IPS-NIHi7 (cell line): ENCODE data around the gene TSPAN9.

ENCODE experiments used
- DNase-seq: peaks from one replicate; pipeline ENCODE4 v3.0.0; 2012; ENCODE audit warnings: mixed read lengths; ENCODE audit errors: extremely low spot score

Gene TSPAN9

DNA sequence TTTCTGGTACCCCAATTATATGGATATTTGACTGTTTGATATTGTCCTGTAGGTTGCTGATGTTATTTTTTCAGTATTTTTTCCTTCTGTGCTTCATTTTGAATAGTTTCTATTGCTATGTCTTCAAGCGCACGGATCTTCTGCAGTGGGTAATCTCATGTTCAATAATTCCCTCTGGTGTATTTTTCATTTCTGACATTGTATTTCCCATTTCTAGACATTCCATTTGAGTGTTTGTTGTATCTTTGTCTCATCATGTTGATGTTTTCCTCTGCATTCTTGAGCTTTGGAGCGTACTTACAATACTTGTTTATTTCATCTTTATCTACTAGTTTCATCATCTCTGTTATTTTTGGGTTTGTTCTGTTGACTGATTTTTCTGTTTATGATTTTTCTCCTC is 22.0 kb downstream of the TSPAN9 start:
- DNase-seq = no peak

DNA sequence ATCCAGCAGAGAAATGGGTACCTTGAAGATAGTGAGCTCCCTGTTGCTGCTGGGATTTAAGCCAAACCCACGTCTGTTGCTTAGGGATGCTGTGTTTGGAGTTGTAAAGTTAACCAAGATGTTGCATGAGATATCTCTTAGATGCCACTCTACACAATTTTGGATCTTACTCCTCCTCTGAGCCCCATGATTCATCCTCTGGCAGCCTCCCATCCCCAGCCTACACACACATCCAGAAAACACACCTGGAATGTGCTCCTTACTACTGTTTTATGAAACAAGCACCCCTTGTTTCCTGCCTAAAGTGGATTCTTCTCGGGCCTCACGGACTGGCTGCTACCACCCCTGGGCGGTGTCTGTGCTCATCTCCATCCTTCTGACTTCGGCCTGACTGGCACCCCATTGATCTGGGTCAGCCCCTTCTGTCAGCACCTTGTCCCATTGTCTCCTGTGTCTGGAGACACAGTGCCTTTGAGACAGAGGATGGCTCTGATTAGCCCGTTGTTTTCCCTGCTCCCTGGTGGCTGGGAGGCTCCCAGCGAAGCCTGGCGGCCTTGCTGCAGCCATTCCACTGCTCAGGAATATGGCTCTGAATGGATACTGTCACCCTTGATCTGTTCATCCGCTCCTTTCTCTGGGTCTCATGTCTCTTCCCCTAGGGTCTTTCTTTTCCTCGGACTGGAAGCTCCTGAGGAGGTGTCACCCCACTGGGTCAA is 24.3 kb downstream of the TSPAN9 start:
- DNase-seq = no peak

DNA sequence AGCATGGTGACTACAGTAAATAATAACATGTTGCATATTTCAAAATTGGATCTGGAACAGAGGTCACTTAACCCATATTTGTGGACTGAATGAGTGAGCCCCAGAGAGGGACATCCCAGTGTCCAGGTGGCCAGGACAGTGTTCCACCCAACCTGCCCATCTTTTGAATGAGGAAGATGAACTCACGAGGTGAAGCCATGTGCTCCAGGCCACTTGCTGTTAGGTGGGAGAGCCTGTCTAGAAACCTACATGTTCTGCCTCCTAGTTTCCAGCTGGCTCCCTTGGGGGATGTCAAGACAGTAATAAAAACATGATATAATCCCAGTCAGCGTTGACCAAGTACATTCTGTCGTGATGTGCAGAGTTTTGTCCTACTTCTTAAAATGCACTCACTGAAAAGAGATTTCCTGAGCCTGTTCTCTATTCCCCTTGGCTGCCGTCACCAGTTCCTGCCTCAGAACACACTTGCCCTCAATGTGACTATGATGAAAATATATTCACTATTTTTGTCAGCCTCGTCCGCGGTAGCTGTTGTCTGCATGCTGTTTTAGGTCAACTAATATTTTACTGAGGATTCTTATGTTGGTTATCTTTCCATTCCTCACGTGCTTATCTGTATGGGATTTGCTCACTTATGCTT is 25.7 kb downstream of the TSPAN9 start:
- DNase-seq = no peak

DNA sequence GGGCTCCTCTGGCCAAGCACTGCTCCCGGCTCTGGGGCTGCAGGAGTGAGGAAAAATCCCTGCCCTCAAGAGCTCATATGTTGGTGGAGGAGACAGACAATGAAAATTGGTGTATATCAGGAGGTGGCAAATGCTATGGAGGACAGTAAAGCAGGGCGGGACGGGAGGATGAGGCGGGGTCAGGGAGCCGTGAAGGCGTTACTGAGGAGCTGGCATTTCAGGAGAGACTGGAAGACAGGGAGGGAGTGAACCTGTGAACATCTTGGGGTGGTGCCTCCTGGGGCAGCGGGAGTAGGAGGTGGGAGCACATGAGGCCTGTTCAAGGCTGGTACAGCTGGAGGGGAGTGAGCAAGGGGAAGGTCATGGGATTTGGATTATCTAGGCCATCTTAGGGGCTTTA is 26.6 kb downstream of the TSPAN9 start:
- DNase-seq = no peak

DNA sequence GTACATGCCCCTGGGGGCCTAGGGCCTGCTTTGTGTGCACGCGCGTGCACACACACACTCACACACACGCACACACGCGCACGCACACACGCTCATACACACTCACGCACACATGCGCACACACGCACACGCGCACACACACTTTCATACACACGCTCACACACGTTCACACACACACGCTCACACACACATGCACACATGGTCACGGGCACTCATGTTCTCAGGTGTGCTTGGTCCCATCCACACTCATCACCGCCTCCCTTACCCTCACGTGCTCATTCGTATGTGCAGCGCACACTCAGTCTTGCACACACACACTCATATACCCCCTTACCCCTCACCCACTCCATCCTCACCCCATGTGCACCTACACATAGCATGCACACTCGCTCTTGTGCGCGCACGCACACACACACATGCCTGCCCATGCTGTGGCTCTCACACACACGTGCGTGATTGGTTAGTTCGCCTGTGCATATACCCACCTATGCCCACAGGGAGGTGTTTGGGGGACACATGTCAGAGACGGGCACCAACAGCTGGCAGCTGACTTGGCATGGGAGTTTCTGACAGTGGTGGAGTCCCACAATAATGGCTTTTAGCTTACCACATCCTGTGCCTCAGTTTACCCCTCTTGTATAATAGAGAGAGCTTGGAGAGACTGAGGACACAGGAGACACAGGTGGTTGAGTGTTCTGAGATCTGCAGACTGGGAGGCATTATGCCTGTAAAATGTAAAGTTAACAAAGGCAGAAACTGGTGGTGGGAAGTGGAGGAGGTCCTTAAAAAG is 28.7 kb downstream of the TSPAN9 start:
- DNase-seq = no peak

DNA sequence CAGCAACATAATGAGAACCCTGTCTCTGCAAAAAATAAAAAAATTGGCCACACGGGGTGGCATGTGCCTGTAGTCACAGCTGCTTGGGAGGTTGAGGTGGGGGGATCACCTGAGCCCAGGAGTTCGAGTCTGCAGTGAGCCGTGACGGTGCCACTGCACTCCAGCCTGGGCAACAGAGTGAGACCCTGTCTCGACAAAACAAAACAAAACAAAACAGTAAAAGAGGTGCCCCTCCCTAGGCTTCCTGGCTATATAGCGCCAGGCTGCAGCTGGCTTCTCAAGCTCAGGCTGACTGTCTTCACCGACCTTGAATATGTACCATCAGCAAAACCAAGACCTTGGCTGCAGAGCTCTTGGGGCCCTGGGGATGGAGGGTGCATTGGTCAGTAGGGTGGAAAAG is 29.4 kb downstream of the TSPAN9 start:
- no peak for DNase-seq

DNA sequence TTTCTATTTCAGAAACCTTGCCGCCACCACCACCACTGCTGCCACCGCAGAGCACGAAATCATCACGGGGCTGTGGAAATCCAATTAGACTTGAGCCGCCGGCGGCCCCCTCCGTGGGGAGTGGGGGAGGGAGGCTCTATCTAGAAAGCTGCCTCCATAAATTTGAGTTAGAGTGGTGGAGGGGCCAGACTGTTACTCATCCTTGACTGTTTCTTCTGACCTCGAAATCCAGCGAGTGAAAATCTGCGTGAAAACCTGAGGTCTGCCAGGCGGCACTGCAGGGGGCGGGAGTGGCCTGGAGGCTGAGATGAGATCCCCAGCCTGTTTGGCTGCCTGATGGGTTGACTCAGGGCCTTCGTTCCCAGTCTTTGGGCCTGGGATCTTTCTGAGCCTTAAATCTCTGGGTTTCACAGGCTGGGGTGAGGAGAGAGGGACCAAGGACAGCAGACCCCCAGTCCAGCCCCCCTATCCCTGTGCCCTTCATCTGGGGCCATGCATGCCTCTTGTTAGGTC is 29.9 kb downstream of the TSPAN9 start:
- DNase-seq = peak; percentile 56

DNA sequence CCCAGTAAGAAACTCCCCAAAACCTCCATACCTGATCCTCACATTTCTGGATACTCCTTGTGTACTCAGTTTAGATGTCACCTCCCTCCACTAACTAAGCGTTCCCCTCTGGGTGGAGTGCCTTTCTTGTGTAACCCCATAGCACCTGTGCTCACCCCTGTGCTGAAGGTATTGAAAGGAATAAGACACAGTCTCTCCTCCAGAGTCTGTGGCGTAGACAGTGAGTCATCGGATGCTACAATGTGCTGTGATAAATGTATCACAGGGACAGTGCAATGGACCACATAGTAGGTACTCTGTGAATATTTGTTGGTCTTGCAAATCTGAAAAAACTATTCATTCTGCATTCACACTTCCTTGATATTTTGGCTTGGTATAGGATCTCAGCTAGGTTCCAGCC is 30.8 kb downstream of the TSPAN9 start:
- no peak for DNase-seq

DNA sequence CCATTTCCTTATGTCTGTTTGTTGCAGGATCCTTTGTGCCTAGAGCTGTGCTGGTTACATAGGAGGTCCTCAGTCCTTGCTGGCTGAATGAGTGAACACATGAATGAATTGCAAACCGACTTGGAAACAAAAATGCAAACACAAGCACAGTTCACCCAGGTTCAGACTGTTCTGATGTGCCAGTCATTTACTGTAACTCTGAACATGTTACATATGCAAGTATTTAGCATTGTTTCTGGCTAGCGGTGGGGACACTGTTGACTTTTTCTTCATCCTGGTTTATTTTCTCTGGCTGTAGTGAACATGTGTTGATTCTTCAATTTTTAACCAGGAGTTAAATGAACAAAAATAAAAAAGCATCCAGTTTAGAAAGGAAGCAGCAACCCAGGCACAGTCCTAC is 33.4 kb downstream of the TSPAN9 start:
- no peak for DNase-seq

DNA sequence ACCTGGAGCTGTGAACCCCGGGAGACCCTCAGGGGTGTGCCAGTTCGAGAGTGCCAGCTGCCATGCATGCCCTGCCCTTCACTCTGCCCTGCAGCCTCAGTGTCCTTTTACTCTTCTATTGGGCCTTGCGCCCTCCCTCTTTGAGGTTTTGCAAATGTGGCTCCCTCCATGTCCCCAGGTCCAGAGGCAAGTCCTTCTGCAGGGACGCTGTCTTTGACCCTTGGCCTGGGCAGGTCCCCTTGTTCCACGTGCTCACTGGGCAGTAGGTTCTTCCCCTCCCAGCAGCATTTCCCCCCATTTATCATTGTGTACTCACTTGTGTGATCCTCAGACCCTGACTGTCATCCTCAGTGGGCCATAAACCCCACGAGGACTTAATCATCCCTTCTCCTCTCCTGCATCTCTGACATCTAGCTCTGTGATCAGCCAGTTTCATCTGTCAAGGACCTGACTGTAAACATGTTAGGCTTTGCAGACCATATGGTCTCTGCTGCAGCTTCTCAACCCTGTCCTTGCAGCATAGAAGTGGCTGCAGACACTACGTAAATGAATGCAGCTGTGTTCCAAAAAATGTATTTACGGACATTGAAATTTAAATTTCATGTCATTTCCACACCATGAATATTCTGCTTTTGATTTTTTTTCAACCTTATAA is 36.6 kb downstream of the TSPAN9 start:
- no peak for DNase-seq

DNA sequence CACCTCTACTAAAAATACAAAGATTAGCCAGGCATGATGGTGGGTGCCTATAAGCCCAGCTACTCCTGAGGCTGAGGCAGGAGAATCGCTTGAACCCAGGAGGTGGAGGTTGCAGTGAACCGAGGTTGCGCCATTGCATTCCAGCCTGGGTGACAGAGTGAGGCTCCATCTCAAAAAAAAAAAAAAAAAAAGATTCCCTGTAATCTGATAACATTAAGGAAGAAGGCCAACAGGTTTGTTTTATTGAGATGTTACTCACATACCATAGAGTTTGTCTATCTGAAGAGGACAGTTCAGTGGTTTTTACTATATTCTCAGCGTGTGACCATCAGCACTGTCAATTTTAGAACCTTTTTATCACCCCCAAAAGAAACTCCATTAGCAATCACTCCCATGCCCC is 37.5 kb downstream of the TSPAN9 start:
- no peak for DNase-seq

DNA sequence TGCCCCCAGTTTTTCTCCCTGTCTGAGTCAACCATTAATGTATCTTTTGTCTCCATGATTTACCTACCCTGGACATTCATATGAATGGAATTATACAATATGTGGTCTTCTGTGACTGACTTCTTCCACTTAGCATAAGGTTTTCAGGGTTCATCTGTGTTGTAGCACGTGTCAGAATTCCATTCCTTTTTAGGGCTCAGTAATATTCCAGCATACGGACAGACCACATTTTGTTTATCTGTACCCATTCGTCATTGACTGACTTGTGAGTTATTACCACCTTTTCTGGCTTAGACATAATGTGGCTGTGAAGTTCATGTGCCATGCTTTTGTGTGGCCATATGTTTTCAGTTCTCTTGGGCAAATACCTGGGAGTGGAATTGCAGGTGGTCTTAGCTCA is 37.9 kb downstream of the TSPAN9 start:
- DNase-seq = no peak

DNA sequence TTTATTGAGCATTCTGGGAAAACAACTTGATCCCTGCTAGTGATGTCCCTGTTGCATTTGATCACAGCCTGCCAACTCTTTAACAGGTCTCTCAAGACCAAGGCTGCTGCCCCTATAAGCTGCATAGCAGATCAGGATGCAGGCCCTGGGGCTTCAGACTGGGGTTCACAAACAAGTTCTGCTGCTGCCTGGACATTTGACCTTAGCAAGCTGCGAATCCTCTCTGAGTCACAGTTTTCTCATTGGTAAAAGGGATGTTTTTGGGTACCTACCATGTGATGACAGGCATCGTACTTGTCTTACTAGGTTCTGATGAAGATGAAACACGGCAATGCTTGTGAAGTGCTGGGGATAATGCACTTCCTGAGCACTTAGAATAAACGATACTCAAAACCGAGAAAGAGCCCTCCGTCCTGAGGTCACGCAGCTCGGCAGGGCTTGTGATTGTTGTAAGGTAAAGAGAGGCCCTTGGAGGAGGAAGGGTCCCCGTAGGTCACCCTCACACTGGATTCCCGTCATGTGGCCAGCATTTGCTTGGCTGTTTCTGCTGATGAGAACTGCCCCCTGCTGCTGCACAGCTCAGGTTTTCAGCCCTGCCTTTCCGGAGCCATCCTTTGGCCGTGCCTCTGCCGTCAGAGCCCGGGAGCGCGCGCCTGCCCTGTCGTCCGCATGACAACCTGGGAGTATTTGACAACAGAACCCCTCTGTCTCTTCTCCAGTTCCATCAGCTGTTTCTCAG is 39.1 kb downstream of the TSPAN9 start:
- DNase-seq = no peak

DNA sequence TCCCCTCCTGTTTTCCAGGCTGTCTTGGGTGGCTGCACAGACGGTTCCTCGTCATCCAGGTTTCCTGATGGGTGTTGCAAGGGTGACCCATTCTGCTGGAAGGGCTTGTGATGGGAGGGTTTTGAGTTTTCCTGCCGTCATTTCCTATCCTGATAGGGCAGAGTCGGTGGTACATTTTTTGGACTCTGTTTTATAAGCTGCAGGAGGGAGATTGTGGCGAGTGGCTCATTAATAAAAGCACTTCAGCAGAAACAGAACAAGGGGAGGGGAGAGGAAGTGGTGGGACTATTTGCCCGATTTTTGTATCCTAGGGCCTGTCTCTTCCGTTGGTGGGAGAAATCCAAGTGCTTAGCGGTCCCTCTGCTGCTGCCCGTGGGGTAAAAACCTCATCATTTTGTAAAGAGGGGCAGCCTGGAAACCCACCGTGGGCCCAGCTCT is 40.0 kb downstream of the TSPAN9 start:
- no peak for DNase-seq

DNA sequence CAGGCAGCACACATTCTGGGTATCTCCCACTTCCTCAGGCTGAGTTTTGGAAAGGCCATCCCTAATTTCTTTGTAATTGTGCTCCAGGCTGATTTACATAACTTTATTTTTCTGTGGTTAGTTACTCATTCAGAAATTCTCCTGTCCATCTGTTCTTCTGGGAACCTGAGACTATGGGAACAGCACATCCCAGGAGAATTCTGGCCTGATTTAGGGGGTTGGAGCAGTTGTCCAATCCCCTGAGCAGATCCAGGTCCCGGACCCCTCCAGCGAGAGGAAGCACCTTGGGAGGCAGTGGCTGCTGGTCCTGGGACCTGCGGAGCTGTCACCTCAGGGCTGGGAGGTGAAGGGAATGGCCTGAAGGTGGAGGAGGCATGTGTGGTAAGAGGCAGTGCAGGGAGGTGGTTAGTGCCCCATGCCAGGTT is 40.4 kb downstream of the TSPAN9 start:
- no peak for DNase-seq

DNA sequence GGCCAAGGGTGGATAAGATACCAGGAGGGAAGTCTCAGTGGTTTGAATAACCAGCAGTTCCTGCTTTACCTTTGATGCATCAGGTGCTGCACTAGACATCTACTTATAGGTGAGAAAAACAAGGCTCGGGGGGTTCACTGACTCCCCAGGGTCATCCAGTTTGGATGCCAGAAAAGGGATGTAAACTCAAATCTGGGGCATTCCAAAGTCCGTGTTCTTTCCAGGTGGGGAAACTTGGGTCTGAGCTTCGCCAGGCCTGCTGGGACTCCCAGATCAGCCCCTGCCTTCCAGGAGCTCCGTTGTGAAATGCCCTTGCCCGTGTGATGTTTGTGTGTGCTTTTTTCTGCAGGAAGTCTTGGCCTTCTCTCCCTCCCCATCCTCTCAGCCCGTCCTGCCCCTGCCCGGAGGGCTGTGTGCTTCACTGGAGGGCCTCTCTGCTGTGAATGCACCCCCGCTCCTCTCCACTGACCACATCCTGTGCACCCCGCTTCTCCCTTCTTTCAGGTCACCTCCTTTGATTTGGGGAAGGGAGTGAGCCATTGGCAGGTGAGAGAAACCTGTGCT is 42.1 kb downstream of the TSPAN9 start:
- no peak for DNase-seq

DNA sequence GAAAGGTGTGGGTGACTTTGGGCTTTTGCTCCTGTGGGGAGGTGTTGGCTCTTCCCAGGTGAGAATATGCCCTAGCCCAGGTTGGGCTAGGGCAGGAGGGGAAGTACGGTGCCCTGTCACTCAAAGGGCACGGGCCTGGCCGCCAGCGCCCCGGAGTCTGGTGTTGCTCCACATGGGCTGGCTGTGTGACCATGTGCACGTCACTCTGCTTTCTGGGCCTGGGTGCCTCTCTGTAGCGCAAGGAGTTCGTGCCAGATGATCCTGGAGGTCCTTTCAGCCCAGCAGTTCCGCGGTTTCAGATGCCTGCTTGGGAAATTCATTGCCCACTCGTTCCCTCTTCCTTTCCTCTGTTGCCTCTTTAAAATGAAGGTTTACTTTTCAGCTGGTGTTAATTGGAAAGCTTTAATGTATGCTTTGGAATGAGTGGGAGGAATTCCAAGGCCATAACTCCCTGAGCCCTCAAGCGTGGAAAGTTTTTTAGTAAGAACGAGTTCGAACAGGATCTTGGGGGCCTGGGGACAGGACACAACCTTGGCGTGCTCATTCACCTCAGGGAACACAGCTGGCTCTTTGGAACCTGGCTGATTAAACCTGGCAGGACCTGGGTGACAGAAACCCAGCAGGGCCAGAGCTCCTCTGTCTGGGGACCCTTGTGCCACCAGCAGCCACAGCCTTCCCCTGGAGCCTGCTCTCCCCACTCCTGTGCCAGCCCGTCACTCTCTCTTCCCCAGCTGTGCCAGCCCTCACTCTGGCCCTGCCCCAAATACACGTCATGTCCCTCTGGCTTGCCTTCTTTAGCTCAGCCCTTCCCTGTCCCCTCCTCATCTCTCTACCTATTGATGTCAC is 42.8 kb downstream of the TSPAN9 start:
- no peak for DNase-seq

DNA sequence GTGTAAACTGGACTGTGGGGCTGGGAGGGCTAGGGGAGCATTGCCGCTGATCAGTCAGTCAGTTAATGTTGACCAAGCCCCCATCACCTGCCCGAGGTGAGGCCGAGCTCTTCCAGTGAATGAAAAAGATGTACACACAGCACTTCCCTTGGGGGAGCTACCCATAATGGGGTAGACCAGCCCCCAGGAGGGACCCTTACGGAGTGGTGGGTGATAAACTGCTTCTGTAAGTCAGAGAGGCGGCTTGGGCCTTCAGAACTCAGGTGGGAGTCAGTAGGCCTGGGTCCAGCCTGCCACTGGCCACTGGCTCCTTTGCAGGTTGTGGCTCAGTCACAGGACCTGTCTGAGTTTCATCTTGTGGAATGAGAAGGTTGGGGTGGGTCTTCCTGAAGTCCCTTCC is 43.5 kb downstream of the TSPAN9 start:
- no peak for DNase-seq

DNA sequence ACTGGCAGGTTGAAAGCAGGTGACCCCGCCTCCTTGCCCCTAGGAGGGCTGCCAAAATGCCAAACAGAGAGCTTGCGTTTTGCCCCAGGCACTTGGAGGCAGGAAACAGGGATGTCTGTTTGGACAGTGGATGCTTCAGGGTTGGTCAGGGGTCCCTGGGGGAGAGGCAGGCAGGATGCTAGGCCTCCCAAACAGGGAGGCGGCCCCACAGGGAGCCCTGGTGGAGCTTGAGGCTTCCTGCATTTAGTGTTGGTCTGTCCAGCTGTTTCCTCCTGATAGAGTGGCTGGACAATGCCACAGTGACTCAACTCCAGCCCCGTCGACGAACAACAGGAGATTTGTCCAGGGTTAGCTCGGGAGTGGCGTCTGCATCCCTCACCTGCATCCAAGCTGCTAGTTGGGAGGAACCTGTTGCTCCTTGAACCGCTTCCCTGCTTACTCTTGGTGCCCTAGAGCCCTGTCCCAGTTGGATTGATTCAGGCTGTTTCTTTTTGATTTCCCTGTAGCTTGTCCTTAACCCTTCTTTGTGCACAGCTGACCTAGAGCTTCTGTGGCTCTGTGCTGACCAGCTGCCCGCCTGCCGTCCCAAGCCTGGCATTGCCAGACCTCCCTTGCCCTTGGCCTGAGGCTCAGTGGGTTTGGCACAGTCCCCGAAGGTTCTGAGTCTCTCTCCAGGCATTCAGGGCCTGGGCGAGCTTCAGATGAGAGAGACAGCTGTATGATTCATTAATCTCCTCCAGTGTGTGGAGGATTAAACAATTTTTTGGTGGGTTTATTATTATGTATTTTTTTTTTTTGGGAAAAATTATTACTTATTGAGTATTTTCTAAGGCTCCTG is 45.9 kb downstream of the TSPAN9 start:
- DNase-seq = peak; percentile 42
